G401 (cell line): ENCODE data around the gene SOX30. TPM values are rescaled to one million over a fixed set of nuclear protein-coding genes. Genes with fewer than 3 reads are reported as not detected.

Experiments
- DNase-seq: peaks from one replicate; pipeline ENCODE4 v3.0.0-alpha.2; 2015; ENCODE audit warnings: low spot score
- in situ Hi-C: cut with HindIII; loops from 2 replicates; pipeline ENCODE4 v1.10.0; 2016; ENCODE audit warnings: low sequenced_read_pairs, mixed read lengths
- total RNA-seq: library from RNA; depleted of rRNA; stranded (reverse); fragments of >200 nt; shearing (Covaris generic); gene quantifications from 2 replicates; pipeline ENCODE4 v1.2.3, GENCODE V29; 2014

The SOX30 gene
- total RNA-seq, 1 experiment from 2014 or later: not detected

DNA sequence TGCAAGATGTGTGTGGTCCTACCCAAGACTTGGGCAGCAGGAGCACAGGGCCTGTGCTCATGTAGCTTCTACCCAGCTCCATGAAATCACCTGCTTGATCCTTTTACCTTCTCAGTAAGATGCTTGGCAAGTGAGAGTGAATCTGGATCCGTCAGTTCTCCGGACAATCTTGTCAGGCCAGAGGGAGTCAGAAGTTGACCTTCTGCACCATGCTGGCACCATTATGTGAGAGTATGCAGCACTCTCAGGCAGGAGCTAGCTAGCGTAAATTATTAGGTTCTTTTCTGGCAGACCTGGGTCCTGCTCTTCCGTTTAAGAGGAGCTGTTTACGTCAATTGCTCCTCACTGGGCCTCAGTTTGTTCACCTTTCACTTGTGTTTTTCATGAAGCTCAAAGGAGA lies 39.7 kb downstream of the SOX30 start:
- in situ Hi-C loops: no loop called here
- no peak for DNase-seq

DNA sequence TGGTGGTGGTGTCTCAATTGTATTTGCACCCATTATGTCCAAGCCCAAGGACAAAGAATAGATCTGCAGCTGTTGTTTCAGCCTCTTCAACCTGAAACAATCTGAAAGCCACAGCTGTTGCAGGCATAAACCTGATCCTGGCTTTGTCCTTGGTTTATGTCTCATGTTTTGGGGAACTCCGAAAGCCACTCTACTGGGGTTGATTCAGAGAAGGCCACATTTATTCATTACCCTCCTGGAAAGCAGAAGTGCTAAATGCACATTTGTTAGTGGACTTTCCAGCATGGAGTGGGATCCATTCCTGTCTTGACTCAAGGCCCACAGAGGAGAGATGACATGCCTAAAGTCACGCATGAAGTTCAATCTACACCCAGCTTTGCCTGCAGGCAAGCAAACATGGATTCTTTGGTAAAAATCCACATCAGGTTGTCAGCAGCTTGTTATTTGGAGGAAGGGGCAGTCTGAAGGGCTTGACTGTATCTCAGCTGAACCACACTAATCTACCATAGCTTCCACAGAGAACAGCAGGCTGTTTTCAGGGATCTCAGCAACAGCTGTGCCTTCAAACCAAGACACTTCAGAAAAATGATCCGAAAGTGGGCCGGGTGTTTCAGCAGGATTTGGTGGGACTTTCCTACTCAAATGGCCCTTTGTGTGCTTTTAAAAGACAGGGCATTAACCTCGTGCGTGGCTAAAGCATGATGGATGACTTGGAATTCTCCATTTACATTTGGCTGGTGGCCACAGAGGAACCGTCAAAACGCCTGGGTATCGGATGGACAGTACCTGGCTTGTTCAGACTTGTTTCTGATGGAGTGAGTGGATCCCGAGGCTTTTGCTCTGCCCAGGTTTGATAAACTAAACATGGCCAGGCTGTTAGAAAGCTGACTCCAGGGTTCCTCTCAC lies 40.4 kb downstream of the SOX30 start:
- in situ Hi-C loops: no loop called here
- DNase-seq: no peak

DNA sequence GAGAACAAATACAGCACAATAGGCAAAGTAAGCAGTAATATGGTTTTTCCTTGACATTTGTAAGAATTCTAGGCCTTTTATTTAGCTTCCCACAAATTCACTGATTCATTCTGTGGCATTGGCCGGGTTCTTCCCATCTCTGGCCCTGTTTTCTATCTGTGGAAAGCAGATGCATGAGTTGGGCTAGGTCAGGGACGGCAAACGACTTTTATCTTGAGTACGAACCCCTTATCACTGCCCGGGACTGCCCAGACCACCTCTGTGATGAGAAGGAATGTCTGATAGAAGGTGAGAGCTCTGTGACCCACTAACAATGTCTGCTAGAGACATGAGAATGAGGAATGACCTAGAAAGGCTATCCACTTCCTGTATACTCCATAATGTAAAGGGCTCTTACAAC lies 41.2 kb downstream of the SOX30 start:
- in situ Hi-C loops: no loop called here
- no peak for DNase-seq

- DNase-seq: no peak
- in situ Hi-C loops: no loop called here
Measured at GRCh38 chr5:157608972-157609565, 43.2 kb downstream of the SOX30 start.

DNA sequence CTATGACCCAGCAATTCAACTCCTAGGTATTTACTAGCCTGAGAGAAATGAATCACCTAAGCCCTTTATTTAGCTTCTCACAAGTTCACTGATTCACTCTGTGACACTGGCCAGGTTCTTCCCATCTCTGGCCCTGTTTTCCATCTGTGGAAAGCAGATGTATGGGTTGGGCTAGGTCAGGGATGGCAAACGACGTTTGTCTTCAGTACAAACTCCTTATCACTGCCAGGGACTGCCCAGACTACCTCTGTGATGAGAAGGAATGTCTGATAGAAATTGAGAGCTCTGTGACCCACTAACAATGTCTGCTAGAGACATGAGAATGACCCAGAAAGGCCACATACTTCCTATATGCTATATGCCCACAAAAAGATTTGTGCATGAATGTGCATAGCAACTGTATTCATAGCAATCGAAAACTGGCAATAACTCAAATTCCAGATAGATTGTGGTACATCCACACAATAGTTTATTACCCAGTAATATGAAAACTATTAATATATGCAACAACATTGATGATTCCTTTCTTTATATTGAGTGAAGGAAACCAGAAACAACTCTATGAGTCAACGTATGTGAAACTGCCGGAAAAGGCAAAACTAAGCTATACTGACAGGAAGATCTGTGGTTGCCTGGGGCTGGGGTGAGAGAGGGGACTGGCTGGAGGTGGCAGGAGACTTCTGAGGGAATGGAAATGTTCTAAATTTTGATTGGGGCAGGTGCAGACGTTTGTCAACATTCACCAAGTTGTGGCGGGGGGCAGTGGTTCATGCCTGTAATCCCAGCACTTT lies 44.7 kb downstream of the SOX30 start:
- in situ Hi-C loops: no loop called here
- DNase-seq: no peak

GRCh38 chr5:157606046-157606445 lies 46.2 kb downstream of the SOX30 start:
- in situ Hi-C loops: no loop called here

GRCh38 chr5:157603333-157604190 lies 48.7 kb downstream of the SOX30 start:
- in situ Hi-C loops: no loop called here
- DNase-seq: no peak

More at GRCh38 chr5:157606046-157606445, 46.2 kb downstream of the SOX30 start:
- DNase-seq: no peak

DNA sequence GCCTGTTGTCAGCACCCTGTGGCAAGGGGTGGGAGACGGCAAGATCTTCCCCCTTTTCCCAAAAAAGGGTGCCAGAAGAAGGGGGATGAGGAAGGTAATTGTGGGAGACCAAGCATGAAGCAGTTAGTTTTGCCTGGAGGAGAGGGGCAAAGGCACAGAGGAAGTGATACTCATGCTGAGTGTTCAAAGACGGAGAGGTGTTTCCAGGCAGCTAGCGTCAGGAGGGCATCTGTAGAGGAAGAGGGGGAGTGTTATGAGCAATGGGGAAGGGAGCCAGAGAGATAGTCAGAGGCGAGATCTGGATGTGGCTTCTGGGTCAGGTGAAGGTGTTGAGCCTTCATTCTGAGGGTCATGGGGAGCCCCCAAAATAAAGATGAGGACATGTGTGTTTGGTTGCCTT lies 49.7 kb downstream of the SOX30 start:
- in situ Hi-C loops: no loop called here
- no peak for DNase-seq

DNA sequence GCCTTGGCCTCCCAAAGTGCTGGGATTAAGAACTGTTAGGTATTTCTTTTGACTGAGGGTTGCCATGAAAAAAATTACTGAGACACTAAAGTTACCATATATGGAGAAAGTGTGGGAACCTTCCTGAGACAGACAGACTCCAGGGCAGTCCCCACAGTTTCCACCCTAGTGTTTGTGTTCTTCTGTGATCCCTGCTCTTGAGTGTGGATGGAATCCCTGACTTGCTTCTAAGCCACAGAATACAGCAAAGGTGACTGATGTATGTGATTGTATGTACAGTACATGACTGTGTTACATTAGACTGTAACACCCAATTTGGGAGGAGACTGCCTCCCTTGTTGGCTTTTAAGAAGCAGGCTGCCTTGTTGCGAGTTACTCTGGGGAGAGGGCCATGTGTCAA lies 52.0 kb downstream of the SOX30 start:
- in situ Hi-C loops: no loop called here
- DNase-seq: no peak

GRCh38 chr5:157599565-157599964 lies 52.7 kb downstream of the SOX30 start:
- DNase-seq: no peak
- in situ Hi-C loops: no loop called here

DNA sequence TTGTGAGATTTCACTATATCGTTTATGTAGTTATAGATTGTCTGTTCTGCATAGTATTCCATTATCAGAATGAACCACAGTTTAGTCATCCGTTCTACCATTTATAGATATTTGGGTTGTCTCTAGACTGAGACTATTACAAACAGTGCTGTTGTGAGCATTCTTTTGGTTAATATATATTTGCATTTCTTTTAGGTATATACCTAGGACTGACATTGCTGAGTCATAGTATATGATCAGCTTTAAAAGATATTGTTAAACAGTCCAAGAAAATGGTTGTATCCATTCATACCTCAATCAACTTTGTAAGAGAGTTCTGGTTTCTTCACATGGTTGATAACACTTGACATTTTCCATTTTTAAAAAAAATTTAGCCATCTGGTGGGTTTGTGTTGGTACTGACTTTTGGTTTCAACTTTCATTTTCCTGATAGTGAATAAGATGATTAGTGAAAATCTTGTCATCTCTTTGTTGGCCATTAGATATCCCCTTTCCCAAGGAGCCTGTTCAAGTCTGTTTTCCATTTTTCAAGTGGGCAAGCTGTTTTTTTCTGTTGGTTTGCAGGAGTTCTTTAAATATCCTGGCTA lies 53.8 kb downstream of the SOX30 start:
- in situ Hi-C loops: no loop called here
- no peak for DNase-seq

- in situ Hi-C loops: no loop called here
- no peak for DNase-seq
Measured at GRCh38 chr5:157597277-157597676, 55.0 kb downstream of the SOX30 start.

DNA sequence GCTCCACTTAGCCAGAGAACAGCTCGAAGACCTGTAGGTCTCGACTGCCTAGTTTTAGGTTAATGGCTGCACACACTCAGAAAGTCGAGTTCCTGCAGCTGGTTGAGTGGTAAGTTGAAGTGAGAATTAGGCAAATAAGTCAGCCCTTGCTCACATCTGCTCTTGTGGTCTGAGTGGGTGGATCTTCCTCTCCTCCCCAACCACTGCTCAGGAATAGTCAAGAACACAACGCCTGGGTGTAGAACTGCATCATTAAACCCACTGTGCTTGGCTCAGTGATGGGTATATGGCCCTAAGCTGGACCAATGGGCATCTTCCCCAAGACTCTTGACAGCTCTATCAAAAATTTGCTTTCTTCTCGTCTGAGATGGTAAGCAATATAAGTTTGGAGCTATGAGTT lies 55.8 kb downstream of the SOX30 start:
- in situ Hi-C loops: no loop called here
- DNase-seq: no peak

- DNase-seq: no peak
- in situ Hi-C loops: no loop called here
Measured at GRCh38 chr5:157594675-157595459, 57.4 kb downstream of the SOX30 start.

- in situ Hi-C loops: no loop called here
- no peak for DNase-seq
Measured at GRCh38 chr5:157594257-157594656, 58.0 kb downstream of the SOX30 start.

DNA sequence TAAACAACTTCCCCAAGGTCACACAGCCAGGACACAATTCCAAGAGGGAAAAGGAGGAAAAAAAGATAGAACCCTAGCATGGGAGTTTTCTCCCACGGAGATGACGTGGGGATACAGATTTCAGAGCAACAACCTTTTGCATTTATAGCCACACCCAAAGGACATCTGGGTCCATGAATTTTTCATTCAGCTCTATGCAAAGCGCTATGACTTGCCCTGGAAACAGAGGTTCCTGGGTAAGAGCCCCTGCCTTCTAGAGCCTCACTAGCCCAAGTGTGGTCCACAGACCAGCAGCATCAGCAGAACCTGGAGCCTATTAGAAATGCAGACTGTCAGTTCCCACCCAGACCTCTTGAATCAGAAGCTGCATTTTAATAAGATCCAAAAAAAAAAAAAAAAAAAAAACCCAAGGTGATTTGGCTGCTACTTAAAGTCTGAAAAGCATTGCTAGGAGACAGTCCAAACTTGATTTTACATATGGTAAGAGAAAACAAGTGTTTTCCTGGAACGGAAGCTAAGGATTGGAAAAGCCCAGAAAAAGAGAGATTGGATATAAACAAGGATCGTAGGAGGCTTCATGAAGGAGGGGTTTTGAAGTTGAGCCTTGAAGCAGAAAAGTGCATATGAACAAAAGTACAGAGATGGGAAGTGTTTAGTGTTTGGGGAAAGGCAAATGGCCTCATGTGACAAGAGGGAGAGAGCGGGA lies 59.0 kb downstream of the SOX30 start:
- in situ Hi-C loops: no loop called here
- DNase-seq: no peak

GRCh38 chr5:157592594-157592993 lies 59.6 kb downstream of the SOX30 start:
- in situ Hi-C loops: no loop called here
- no peak for DNase-seq
